Ascending aorta (tissue), 2 donors: ENCODE data around the gene PTOV1. TPM values are rescaled to one million over a fixed set of nuclear protein-coding genes. Genes with fewer than 3 reads are reported as not detected.

ENCODE experiments used
- DNase-seq, 2 donors: peaks; one replicate each; pipeline ENCODE4 v3.0.0-alpha.2; 2019; ENCODE audit warnings: low spot score in 2 of 2
- H3K27ac ChIP-seq, 2 donors: fragments of 200-600 bp; sonication (generic); one replicate each; pipeline ENCODE4 v1.5.1; 2016 to 2017; ENCODE audit warnings: mild to moderate bottlenecking in 1 of 2
- H3K27me3 ChIP-seq: fragments of 200-600 bp; sonication (generic); one replicate; pipeline ENCODE4 v1.5.1; 2017
- H3K36me3 ChIP-seq, 2 donors: fragments of 200-600 bp; sonication (generic); one replicate each; pipeline ENCODE4 v1.5.1; 2016
- H3K4me1 ChIP-seq, 2 donors: fragments of 200-600 bp; sonication (generic); one replicate each; pipeline ENCODE4 v1.5.1; 2016 to 2017; ENCODE audit warnings: mild to moderate bottlenecking in 1 of 2
- H3K4me3 ChIP-seq, 2 donors: fragments of 200-600 bp; sonication (generic); one replicate each; pipeline ENCODE4 v1.5.1; 2016 to 2017; ENCODE audit warnings: mild to moderate bottlenecking in 1 of 2
- H3K9me3 ChIP-seq, 2 donors: fragments of 200-600 bp; sonication (generic); one replicate each; pipeline ENCODE4 v1.5.1; 2016
- intact Hi-C: fragments of 100-400 bp; cut with DNase I; formaldehyde crosslinking; loops from one replicate; pipeline ENCODE4 v1.15.1; 2023
- total RNA-seq: library from RNA; depleted of rRNA; stranded (reverse); fragments of >200 nt; gene quantifications from one replicate; pipeline ENCODE4 v1.1.0, GENCODE V29; 2016
- TF ChIP-seq, protein P1 (sequence below), 3 experiments: fragments of 200-600 bp in 2 of 3; fragments of 450-650 bp in 1 of 3; sonication (generic) in 2 of 3; IDR thresholded peaks; one replicate each; pipeline ENCODE4 v1.5.1; 2016 to 2019; ENCODE audit warnings: antibody characterized with exemption in 3 of 3, mild to moderate bottlenecking in 1 of 3, moderate library complexity in 1 of 3

PTOV1 gene
- total RNA-seq, 1 donor from 2014 or later = 163 TPM

GRCh38 chr19:49858088-49858985 is 7.4 kb downstream of the PTOV1 start:
- no peak for DNase-seq
- Histone ChIP-seq H3K27me3 (no peaks in the 10 kb centered on the region), H3K4me1 (no peaks in the 10 kb centered on the region), H3K27ac (peak overlapping the region in 1 of 2 donors; percentile 29), H3K9me3 (no peaks in the 10 kb centered on the region), H3K4me3 (no peak overlapping the region), H3K36me3 (peaks cover 70 to 85% of the 10 kb centered on the region in 2 donors)
- TF ChIP-seq, protein P1, sequence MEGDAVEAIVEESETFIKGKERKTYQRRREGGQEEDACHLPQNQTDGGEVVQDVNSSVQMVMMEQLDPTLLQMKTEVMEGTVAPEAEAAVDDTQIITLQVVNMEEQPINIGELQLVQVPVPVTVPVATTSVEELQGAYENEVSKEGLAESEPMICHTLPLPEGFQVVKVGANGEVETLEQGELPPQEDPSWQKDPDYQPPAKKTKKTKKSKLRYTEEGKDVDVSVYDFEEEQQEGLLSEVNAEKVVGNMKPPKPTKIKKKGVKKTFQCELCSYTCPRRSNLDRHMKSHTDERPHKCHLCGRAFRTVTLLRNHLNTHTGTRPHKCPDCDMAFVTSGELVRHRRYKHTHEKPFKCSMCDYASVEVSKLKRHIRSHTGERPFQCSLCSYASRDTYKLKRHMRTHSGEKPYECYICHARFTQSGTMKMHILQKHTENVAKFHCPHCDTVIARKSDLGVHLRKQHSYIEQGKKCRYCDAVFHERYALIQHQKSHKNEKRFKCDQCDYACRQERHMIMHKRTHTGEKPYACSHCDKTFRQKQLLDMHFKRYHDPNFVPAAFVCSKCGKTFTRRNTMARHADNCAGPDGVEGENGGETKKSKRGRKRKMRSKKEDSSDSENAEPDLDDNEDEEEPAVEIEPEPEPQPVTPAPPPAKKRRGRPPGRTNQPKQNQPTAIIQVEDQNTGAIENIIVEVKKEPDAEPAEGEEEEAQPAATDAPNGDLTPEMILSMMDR (IDR thresholded peaks at IDR 0.05) = no peak
- intact Hi-C loops = loop anchor here (10.0 kb wide), 1 partner anchor 1224 kb away; the partner anchor contains the start of gene DBP

DNA sequence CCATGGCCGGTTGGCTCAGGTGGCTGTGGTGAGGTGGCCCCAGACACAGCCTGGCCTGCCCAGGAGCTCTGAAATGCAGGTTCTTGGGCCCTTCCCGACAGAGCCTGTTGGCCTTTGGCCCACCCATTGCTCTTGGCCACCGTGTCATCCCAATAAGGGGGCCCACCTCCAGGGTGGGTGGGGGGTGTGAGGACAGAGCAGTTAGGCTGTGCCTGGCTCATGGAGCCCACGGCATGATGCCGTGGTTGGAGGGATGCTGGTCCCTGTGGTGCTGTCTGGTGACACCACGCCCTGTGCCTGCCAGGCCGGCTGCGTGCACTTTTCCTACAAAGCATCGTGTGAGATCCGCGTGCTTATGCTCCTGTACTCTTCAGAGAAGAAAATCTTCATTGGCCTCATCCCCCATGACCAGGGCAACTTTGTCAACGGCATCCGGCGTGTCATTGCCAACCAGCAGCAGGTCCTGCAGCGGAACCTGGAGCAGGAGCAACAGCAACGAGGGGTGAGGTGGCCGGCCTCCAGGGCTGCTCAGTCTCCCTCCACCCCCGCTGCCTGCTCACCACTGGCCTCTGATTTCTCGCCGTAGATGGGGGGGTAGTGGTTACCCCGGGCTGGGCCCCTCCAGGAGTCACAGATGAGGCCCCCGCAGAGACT is 8.8 kb downstream of the PTOV1 start:
- no peak for DNase-seq
- H3K27ac ChIP-seq = peak overlapping the region in 1 of 2 donors; percentile 52
- no peaks in the 10 kb centered on the region for H3K9me3 ChIP-seq
- TF ChIP-seq, protein P1 (IDR thresholded peaks at IDR 0.05) = no peak
- H3K36me3 ChIP-seq = peaks cover 74 to 89% of the 10 kb centered on the region in 2 donors
- intact Hi-C loops = loop anchor here (10.0 kb wide), 1 partner anchor 1225 kb away; the partner anchor contains the start of gene DBP
- no peaks in the 10 kb centered on the region for H3K27me3 ChIP-seq
- H3K4me1 ChIP-seq = no peaks in the 10 kb centered on the region
- H3K4me3 ChIP-seq = no peak overlapping the region

GRCh38 chr19:49860336-49861102 is 9.6 kb downstream of the PTOV1 start:
- H3K27me3 ChIP-seq = no peaks in the 10 kb centered on the region
- peaks cover 72 to 82% of the 10 kb centered on the region in 2 donors for H3K36me3 ChIP-seq
- no peaks in the 10 kb centered on the region for H3K9me3 ChIP-seq
- intact Hi-C loops = no loop called here
- peaks cover 3 to 4% of the 10 kb centered on the region in 2 donors for H3K4me1 ChIP-seq
- H3K27ac ChIP-seq = peak overlapping the region in 1 of 2 donors; percentile 10
- TF ChIP-seq, protein P1 (IDR thresholded peaks at IDR 0.05) = no peak
- H3K4me3 ChIP-seq = no peak overlapping the region
- DNase-seq = no peak

GRCh38 chr19:49861107-49861506 is 10.1 kb downstream of the PTOV1 start:
- intact Hi-C loops = no loop called here
- H3K9me3 ChIP-seq = no peaks in the 10 kb centered on the region
- peaks cover 9 to 10% of the 10 kb centered on the region in 2 donors for H3K4me1 ChIP-seq
- no peaks in the 10 kb centered on the region for H3K27me3 ChIP-seq
- H3K27ac ChIP-seq = peak overlapping the region in 1 of 2 donors; percentile 10
- peaks cover 72 to 77% of the 10 kb centered on the region in 2 donors for H3K36me3 ChIP-seq
- H3K4me3 ChIP-seq = no peak overlapping the region
- no peak for DNase-seq
- TF ChIP-seq, protein P1 (IDR thresholded peaks at IDR 0.05) = no peak
